Measurements from ENCODE around the gene INTS1.

Gene INTS1

DNA sequence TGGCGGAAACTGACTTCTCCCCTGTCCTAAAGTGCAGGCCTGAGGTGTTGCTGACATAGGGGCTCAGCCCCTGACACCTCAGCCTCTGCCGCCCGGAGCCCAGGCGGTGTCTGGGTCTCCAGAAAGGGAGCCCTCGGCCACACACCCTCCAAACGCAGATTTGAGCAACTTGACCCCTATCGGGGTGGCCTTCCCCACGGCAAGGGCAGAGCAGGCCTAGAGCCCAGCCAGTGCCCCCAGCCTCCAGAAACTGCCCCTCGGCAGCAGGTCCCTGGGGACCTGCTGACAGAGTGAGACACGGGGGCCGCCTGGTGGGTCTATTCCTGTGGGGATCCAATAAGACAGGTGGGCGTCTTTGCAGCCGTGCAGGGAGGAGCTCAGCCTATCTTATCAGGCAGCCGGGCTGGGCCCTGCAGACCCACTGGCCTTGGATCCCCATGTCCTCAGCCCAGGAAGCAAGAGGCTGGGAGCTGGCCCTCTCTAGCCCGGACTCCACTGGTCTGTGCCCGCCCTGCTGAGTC lies 40.8 kb upstream of the INTS1 start:
- H3K79me2 ChIP-seq: no peaks in the 10 kb centered on the region
- no peak overlapping the region for H3K27ac ChIP-seq

DNA sequence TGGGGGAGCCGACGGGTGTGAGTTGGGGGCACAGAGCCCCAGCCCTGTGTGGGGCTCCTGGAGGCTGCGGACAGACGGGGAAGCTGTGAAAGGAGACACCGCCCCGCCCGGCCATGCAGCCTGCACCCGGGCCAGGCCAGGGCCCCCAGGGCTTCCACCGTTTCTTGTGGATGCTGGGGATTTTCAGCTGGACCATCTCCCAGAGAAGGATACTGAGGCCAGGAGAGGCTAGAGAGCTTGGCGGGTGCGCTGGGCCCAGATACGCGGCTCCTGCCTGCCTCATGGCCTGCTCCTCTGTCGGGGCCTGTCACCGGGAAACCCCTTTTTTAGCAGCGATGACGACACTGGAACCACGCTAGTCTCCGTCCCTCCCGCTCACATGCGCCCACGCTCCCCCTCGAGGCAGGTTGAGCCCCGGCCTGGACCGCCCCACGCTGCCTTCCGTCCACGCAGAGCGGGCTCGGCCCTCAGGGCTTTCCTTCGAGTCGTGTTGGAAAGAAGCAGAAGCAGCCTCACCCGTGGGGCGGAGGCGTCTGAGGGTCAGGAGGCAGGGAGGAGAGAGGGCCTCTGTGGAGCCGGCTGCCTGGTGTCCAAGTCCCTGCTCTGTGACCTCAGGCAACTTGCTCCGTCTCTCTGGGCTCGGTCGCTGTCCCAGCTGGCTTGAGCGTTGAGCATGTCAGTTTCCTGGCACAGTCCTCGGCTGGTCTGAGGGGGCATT lies 40.1 kb upstream of the INTS1 start:
- Histone ChIP-seq H3K36me3 (ENCODE audit: control insufficient read depth, insufficient read depth, low read length) (no peaks in the 10 kb centered on the region), H3K27me3 (ENCODE audit: control insufficient read depth, insufficient read depth, low read length) (no peaks in the 10 kb centered on the region), H3K4me2 (ENCODE audit: low read length) (no peak overlapping the region), H3K4me1 (no peaks in the 10 kb centered on the region), H3K79me2 (no peaks in the 10 kb centered on the region), H2AFZ (no peak overlapping the region), H3K9me3 (ENCODE audit: control insufficient read depth, low read length) (no peaks in the 10 kb centered on the region), H3K4me3 (ENCODE audit: low read depth, low read length) (no peak overlapping the region), H3K9ac (no peak overlapping the region), H3K27ac (no peak overlapping the region)
- no peak for TF ChIP-seq CTCF (IDR thresholded peaks at IDR 0.05)

More for the DNA sequence above, 40.8 kb upstream of the INTS1 start:
- H3K4me2 ChIP-seq (ENCODE audit: low read length): no peak overlapping the region
- H3K27me3 ChIP-seq (ENCODE audit: control insufficient read depth, insufficient read depth, low read length): no peaks in the 10 kb centered on the region
- H3K9ac ChIP-seq: no peak overlapping the region
- TF ChIP-seq CTCF (IDR thresholded peaks at IDR 0.05): no peak
- H3K4me1 ChIP-seq: no peaks in the 10 kb centered on the region
- H3K4me3 ChIP-seq (ENCODE audit: low read depth, low read length): no peak overlapping the region
- H2AFZ ChIP-seq: no peak overlapping the region
- no peaks in the 10 kb centered on the region for H3K9me3 ChIP-seq (ENCODE audit: control insufficient read depth, low read length)
- H3K36me3 ChIP-seq (ENCODE audit: control insufficient read depth, insufficient read depth, low read length): no peaks in the 10 kb centered on the region

DNA sequence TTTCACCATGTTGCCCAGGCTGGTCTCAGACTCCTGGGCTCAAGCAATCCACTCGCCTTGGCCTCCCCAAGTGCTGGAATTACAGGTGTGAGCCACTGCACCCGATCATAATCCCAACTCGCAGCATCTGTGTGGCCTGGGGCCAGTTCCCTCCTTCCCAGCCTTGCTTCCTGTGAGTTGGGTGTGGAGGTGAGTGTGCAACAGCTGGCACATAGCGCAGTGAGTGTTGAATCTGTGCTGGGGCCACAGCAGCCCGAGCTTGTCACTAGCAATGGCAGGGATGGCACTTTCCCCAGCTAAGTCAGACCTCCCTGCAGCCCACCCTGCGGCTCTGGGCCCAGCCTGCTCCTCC lies 39.6 kb upstream of the INTS1 start:
- Histone ChIP-seq H3K4me1 (no peaks in the 10 kb centered on the region), H3K27me3 (ENCODE audit: control insufficient read depth, insufficient read depth, low read length) (no peaks in the 10 kb centered on the region), H2AFZ (no peak overlapping the region), H3K79me2 (no peaks in the 10 kb centered on the region), H3K9me3 (ENCODE audit: control insufficient read depth, low read length) (no peaks in the 10 kb centered on the region), H3K36me3 (ENCODE audit: control insufficient read depth, insufficient read depth, low read length) (no peaks in the 10 kb centered on the region), H3K4me3 (ENCODE audit: low read depth, low read length) (no peak overlapping the region), H3K9ac (no peak overlapping the region), H3K4me2 (ENCODE audit: low read length) (no peak overlapping the region), H3K27ac (no peak overlapping the region)
- no peak for TF ChIP-seq CTCF (IDR thresholded peaks at IDR 0.05)

- H3K36me3 ChIP-seq (ENCODE audit: control insufficient read depth, insufficient read depth, low read length): no peaks in the 10 kb centered on the region
- H3K27ac ChIP-seq: no peak overlapping the region
- no peak overlapping the region for H3K9ac ChIP-seq
- no peak overlapping the region for H3K4me2 ChIP-seq (ENCODE audit: low read length)
- H3K9me3 ChIP-seq (ENCODE audit: control insufficient read depth, low read length): no peaks in the 10 kb centered on the region
- H3K4me1 ChIP-seq: no peaks in the 10 kb centered on the region
- no peaks in the 10 kb centered on the region for H3K79me2 ChIP-seq
- no peak for TF ChIP-seq CTCF (IDR thresholded peaks at IDR 0.05)
- H3K4me3 ChIP-seq (ENCODE audit: low read depth, low read length): no peak overlapping the region
- H2AFZ ChIP-seq: no peak overlapping the region
- H3K27me3 ChIP-seq (ENCODE audit: control insufficient read depth, insufficient read depth, low read length): no peaks in the 10 kb centered on the region
Observed at GRCh38 chr7:1542841-1543747, 38.9 kb upstream of the INTS1 start.

Data from parathyroid adenoma (tissue), 2 donors.